ENCODE measurements around the gene TBL1X. TPM values are rescaled to one million over a fixed set of nuclear protein-coding genes. Genes with fewer than 3 reads are reported as not detected.

TBL1X gene
- total and polyA plus RNA-seq, 4 donors, result 2.3 to 21.7 (median 13.3) TPM

GRCh38 chrX:9557091-9557490 is 92.2 kb downstream of the TBL1X start:
- Histone ChIP-seq H3K9me3 (ENCODE audit: control insufficient read depth in 4 of 4, insufficient read depth in 3 of 4, low read length in 3 of 4) (peaks cover 0 to 4% (median 0%) of the 10 kb centered on the region in 4 donors), H3K4me1 (ENCODE audit: control insufficient read depth in 5 of 5, insufficient read depth in 5 of 5, low read length in 5 of 5) (peaks cover 0 to 4% (median 0%) of the 10 kb centered on the region in 5 donors), H3K27ac (ENCODE audit: low read depth in 1 of 2, low read length in 1 of 2) (no peak overlapping the region), H3K4me3 (no peak overlapping the region), H3K9ac (ENCODE audit: insufficient read depth in 1 of 2, low read length in 2 of 2) (no peak overlapping the region), H3K27me3 (ENCODE audit: control insufficient read depth in 3 of 3, insufficient read depth in 3 of 3, low read length in 2 of 3) (peaks cover 0 to 17% (median 8%) of the 10 kb centered on the region in 3 donors), H3K36me3 (ENCODE audit: control insufficient read depth in 4 of 4, insufficient read depth in 4 of 4, low read length in 4 of 4) (no peaks in the 10 kb centered on the region)
- DNase-seq, result no peak
- 80 to 83% methylated on average over 11 of the region's 11 CpGs for WGBS, 2 donors
- TF ChIP-seq, protein P1, sequence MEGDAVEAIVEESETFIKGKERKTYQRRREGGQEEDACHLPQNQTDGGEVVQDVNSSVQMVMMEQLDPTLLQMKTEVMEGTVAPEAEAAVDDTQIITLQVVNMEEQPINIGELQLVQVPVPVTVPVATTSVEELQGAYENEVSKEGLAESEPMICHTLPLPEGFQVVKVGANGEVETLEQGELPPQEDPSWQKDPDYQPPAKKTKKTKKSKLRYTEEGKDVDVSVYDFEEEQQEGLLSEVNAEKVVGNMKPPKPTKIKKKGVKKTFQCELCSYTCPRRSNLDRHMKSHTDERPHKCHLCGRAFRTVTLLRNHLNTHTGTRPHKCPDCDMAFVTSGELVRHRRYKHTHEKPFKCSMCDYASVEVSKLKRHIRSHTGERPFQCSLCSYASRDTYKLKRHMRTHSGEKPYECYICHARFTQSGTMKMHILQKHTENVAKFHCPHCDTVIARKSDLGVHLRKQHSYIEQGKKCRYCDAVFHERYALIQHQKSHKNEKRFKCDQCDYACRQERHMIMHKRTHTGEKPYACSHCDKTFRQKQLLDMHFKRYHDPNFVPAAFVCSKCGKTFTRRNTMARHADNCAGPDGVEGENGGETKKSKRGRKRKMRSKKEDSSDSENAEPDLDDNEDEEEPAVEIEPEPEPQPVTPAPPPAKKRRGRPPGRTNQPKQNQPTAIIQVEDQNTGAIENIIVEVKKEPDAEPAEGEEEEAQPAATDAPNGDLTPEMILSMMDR (IDR thresholded peaks at IDR 0.05; ENCODE audit: control extremely low read depth, extremely low read depth), result no peak
- ATAC-seq (ENCODE audit: insufficient read depth, low FRiP score), result no peak

DNA sequence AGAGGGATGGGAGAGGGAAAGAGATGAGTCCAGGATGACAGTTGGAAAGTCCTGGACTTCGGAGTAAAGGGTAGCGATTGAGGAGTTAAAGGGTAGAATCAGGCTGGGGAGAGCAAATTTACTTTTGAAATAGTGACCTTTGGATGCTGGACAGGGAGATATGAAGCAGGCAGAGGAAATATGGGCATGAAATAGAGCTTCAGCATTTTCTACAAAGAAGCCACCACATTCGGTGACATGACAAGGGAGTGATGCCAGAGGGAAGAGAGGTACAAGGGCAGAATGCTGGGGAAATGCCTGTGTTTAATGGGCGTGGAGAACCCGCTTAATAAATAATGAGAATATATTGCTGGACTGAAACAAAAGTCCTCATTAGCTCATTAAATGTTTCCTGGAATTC is 92.7 kb downstream of the TBL1X start:
- H3K9me3 ChIP-seq (ENCODE audit: control insufficient read depth in 4 of 4, insufficient read depth in 3 of 4, low read length in 3 of 4), result peaks cover 0 to 4% (median 0%) of the 10 kb centered on the region in 4 donors
- ATAC-seq (ENCODE audit: insufficient read depth, low FRiP score) (no peak), DNase-seq (no peak)
- H3K9ac ChIP-seq (ENCODE audit: insufficient read depth in 1 of 2, low read length in 2 of 2), result no peak overlapping the region
- TF ChIP-seq, protein P1 (IDR thresholded peaks at IDR 0.05; ENCODE audit: control extremely low read depth, extremely low read depth), result no peak
- no peak overlapping the region for H3K4me3 ChIP-seq
- H3K27ac ChIP-seq (ENCODE audit: low read depth in 1 of 2, low read length in 1 of 2), result no peak overlapping the region
- peaks cover 0 to 4% (median 0%) of the 10 kb centered on the region in 5 donors for H3K4me1 ChIP-seq (ENCODE audit: control insufficient read depth in 5 of 5, insufficient read depth in 5 of 5, low read length in 5 of 5)
- H3K27me3 ChIP-seq (ENCODE audit: control insufficient read depth in 3 of 3, insufficient read depth in 3 of 3, low read length in 2 of 3), result peaks cover 0 to 17% (median 8%) of the 10 kb centered on the region in 3 donors
- no peaks in the 10 kb centered on the region for H3K36me3 ChIP-seq (ENCODE audit: control insufficient read depth in 4 of 4, insufficient read depth in 4 of 4, low read length in 4 of 4)
- WGBS, 2 donors, result 81 to 88% methylated on average over 5 of the region's 5 CpGs

- peaks cover 0 to 17% (median 8%) of the 10 kb centered on the region in 3 donors for H3K27me3 ChIP-seq (ENCODE audit: control insufficient read depth in 3 of 3, insufficient read depth in 3 of 3, low read length in 2 of 3)
- H3K36me3 ChIP-seq (ENCODE audit: control insufficient read depth in 4 of 4, insufficient read depth in 4 of 4, low read length in 4 of 4), result no peaks in the 10 kb centered on the region
- no peak overlapping the region for H3K4me3 ChIP-seq
- TF ChIP-seq, protein P1 (IDR thresholded peaks at IDR 0.05; ENCODE audit: control extremely low read depth, extremely low read depth), result no peak
- no peak overlapping the region for H3K9ac ChIP-seq (ENCODE audit: insufficient read depth in 1 of 2, low read length in 2 of 2)
- ATAC-seq (ENCODE audit: insufficient read depth, low FRiP score) (no peak), DNase-seq (peak in 2 of 3 donors; percentile 10 to 29)
- H3K27ac ChIP-seq (ENCODE audit: low read depth in 1 of 2, low read length in 1 of 2), result no peak overlapping the region
- H3K4me1 ChIP-seq (ENCODE audit: control insufficient read depth in 5 of 5, insufficient read depth in 5 of 5, low read length in 5 of 5), result peaks cover 0 to 6% (median 0%) of the 10 kb centered on the region in 5 donors
- H3K9me3 ChIP-seq (ENCODE audit: control insufficient read depth in 4 of 4, insufficient read depth in 3 of 4, low read length in 3 of 4), result no peaks in the 10 kb centered on the region
- WGBS, 2 donors, result 38 to 48% methylated on average over 4 of the region's 4 CpGs
Observed at GRCh38 chrX:9558615-9559014, 93.8 kb downstream of the TBL1X start.

DNA sequence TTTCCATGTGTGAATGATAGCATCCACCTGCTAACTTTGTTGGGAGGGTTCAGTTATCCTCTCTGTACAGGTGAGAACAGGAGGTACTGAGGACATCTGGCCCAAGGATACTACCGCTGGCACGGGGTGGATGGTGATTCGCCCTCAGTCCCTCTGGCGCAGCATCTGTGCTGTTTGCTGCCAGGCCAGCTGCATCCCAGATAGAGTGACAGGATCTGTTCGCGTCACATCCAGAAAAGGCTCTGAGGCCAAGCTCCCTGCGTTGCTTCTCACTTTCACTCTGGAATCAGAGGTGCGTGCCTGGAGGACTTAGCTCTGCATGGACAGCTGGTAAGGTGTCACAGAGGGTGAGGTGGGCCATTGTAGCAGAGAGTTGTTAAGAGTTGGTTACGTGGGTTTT is 95.4 kb downstream of the TBL1X start:
- no peaks in the 10 kb centered on the region for H3K9me3 ChIP-seq (ENCODE audit: control insufficient read depth in 4 of 4, insufficient read depth in 3 of 4, low read length in 3 of 4)
- TF ChIP-seq, protein P1 (IDR thresholded peaks at IDR 0.05; ENCODE audit: control extremely low read depth, extremely low read depth), result no peak
- no peaks in the 10 kb centered on the region for H3K36me3 ChIP-seq (ENCODE audit: control insufficient read depth in 4 of 4, insufficient read depth in 4 of 4, low read length in 4 of 4)
- 93 to 96% methylated on average over 9 of the region's 9 CpGs for WGBS, 2 donors
- peaks cover 0 to 6% (median 0%) of the 10 kb centered on the region in 5 donors for H3K4me1 ChIP-seq (ENCODE audit: control insufficient read depth in 5 of 5, insufficient read depth in 5 of 5, low read length in 5 of 5)
- no peak overlapping the region for H3K4me3 ChIP-seq
- peaks cover 0 to 17% (median 5%) of the 10 kb centered on the region in 3 donors for H3K27me3 ChIP-seq (ENCODE audit: control insufficient read depth in 3 of 3, insufficient read depth in 3 of 3, low read length in 2 of 3)
- H3K27ac ChIP-seq (ENCODE audit: low read depth in 1 of 2, low read length in 1 of 2), result no peak overlapping the region
- DNase-seq, result no peak
- no peak overlapping the region for H3K9ac ChIP-seq (ENCODE audit: insufficient read depth in 1 of 2, low read length in 2 of 2)
- ATAC-seq (ENCODE audit: insufficient read depth, low FRiP score), result no peak
